ENCODE measurements around the gene RSL24D1. TPM values are rescaled to one million over a fixed set of nuclear protein-coding genes. Genes with fewer than 3 reads are reported as not detected.
A peak's percentile ranks its signal among the peaks of the same experiment; 100 is the strongest.

The RSL24D1 gene
- total RNA-seq, 1 experiment from 2014 or later = 149 TPM

DNA sequence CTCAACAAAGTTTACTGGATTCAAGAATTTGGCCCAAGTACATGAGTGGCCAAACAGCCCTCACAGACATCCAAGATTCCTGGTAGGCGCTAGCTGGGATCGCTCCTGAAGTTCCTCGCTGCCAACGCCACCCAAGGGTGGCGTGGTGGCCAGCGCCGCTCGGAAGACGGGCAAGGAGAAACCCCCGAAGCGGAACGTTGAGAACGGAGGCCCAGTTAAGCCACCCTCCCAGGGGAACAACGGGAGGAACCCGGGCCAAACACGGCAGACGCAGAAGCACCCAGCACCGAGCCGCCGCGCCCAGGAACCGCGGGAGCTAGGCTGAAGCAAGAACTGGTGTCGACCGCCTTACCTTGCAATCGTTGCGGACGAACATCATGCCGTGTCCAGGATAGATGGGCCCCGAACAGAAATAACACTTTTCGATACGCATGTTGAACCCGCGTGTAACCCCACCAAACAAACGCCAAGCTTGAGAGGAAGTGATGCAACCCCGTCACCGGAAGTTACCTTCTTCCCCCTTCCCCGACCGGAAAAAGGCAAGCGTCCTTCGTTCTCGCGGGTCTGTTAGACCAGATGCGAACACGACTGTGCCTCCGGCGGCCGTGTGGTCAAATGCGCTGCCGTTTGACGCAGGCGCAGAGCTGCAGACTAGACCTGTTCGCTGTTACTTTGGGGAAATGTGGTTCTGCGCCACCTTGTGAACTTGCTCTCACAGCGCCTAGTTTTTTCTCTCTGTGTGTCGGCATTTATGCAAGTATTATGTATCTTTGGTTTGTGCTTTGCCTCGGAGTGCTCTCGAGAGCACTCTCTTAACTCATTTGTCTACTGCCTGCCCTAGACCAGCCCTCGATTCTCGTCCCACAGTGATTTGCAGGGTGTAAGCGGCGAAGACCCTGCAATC is at the start of gene RSL24D1 (continued):
- TF ChIP-seq, protein P1, sequence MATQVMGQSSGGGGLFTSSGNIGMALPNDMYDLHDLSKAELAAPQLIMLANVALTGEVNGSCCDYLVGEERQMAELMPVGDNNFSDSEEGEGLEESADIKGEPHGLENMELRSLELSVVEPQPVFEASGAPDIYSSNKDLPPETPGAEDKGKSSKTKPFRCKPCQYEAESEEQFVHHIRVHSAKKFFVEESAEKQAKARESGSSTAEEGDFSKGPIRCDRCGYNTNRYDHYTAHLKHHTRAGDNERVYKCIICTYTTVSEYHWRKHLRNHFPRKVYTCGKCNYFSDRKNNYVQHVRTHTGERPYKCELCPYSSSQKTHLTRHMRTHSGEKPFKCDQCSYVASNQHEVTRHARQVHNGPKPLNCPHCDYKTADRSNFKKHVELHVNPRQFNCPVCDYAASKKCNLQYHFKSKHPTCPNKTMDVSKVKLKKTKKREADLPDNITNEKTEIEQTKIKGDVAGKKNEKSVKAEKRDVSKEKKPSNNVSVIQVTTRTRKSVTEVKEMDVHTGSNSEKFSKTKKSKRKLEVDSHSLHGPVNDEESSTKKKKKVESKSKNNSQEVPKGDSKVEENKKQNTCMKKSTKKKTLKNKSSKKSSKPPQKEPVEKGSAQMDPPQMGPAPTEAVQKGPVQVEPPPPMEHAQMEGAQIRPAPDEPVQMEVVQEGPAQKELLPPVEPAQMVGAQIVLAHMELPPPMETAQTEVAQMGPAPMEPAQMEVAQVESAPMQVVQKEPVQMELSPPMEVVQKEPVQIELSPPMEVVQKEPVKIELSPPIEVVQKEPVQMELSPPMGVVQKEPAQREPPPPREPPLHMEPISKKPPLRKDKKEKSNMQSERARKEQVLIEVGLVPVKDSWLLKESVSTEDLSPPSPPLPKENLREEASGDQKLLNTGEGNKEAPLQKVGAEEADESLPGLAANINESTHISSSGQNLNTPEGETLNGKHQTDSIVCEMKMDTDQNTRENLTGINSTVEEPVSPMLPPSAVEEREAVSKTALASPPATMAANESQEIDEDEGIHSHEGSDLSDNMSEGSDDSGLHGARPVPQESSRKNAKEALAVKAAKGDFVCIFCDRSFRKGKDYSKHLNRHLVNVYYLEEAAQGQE (IDR thresholded peaks at IDR 0.05; ENCODE audit: low read depth) = no peak
- TF ChIP-seq, protein P2, sequence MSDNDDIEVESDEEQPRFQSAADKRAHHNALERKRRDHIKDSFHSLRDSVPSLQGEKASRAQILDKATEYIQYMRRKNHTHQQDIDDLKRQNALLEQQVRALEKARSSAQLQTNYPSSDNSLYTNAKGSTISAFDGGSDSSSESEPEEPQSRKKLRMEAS (IDR thresholded peaks at IDR 0.05) = peak; percentile 93; the same call in 1 of the 2 replicates

DNA sequence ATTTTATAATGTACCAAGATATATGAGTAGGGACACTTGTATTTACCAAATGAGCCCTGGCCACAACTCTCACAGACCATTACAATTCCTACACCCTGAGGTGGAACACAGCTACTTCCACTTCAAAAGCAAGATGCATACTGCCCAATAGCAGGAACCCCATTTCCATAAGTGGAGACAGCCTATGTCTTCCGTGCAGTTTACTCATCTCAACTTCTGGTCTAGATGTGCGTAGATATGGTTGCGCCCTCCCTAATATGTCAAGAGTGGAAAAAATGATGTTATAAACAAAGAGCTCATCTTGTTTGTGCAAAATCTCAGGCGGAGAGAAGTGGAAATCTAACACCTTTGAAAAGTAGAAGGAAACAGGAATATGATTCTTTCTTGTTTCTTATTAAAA is 48.3 kb upstream of the RSL24D1 start:
- BruUV-seq (replicated peaks) = no TSS peak
- no peaks in the 10 kb centered on the region; a peak in 1 of 4 replicates for H3K9me3 ChIP-seq (ENCODE audit: control insufficient read depth in 1 of 2, insufficient read depth in 1 of 2, low read depth in 1 of 2, low read length in 2 of 2)
- RAD21 ChIA-PET (ENCODE audit: low non-redundant PET in 1 of 2, low total read pairs in 2 of 2, uncharacterized antibody in 2 of 2, unreplicated experiment in 2 of 2) = no interaction called here
- DNase-seq (ENCODE audit: low read depth, low spot score) (no peak), ATAC-seq (no peak)
- H3K79me2 ChIP-seq (ENCODE audit: insufficient read depth, low read length) = no peaks in the 10 kb centered on the region
- H3K9me2 ChIP-seq (ENCODE audit: insufficient read depth) = no peaks in the 10 kb centered on the region
- no peak overlapping the region for H3K9ac ChIP-seq (ENCODE audit: low read length)
- no peak overlapping the region for H3K4me2 ChIP-seq (ENCODE audit: low read length)
- no peak for TF ChIP-seq ZFX (IDR thresholded peaks at IDR 0.05)
- TF ChIP-seq SP1 (IDR thresholded peaks at IDR 0.05; ENCODE audit: low read depth) = no peak
- no peak for TF ChIP-seq FOSL1 (IDR thresholded peaks at IDR 0.05; ENCODE audit: low read depth)
- TF ChIP-seq POLR2AphosphoS5 (IDR thresholded peaks at IDR 0.05; ENCODE audit: low read depth, low read length) = no peak
- no peak for TF ChIP-seq ELF1 (IDR thresholded peaks at IDR 0.05; ENCODE audit: borderline replicate concordance, low read depth)
- TF ChIP-seq TCF7L2 (IDR thresholded peaks at IDR 0.05; ENCODE audit: borderline replicate concordance, extremely low read depth, insufficient read depth, insufficient read length) = no peak
- TF ChIP-seq EZH2 (IDR thresholded peaks at IDR 0.05) = no peak
- TF ChIP-seq, protein P3, sequence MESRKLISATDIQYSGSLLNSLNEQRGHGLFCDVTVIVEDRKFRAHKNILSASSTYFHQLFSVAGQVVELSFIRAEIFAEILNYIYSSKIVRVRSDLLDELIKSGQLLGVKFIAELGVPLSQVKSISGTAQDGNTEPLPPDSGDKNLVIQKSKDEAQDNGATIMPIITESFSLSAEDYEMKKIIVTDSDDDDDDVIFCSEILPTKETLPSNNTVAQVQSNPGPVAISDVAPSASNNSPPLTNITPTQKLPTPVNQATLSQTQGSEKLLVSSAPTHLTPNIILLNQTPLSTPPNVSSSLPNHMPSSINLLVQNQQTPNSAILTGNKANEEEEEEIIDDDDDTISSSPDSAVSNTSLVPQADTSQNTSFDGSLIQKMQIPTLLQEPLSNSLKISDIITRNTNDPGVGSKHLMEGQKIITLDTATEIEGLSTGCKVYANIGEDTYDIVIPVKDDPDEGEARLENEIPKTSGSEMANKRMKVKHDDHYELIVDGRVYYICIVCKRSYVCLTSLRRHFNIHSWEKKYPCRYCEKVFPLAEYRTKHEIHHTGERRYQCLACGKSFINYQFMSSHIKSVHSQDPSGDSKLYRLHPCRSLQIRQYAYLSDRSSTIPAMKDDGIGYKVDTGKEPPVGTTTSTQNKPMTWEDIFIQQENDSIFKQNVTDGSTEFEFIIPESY (IDR thresholded peaks at IDR 0.05; ENCODE audit: extremely low read depth, insufficient replicate concordance, low read length) = no peak
- TF ChIP-seq CBX3 (IDR thresholded peaks at IDR 0.05; ENCODE audit: low read depth) = no peak
- no peak for TF ChIP-seq EGR1 (IDR thresholded peaks at IDR 0.05; ENCODE audit: low read depth)
- TF ChIP-seq SRF (IDR thresholded peaks at IDR 0.05; ENCODE audit: low read depth) = no peak
- TF ChIP-seq SIN3A (IDR thresholded peaks at IDR 0.05; ENCODE audit: low read depth) = no peak
- TF ChIP-seq, protein P4, sequence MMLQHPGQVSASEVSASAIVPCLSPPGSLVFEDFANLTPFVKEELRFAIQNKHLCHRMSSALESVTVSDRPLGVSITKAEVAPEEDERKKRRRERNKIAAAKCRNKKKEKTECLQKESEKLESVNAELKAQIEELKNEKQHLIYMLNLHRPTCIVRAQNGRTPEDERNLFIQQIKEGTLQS (IDR thresholded peaks at IDR 0.05) = no peak
- no peak for TF ChIP-seq ZNF274 (IDR thresholded peaks at IDR 0.05; ENCODE audit: low read depth, low read length)
- TF ChIP-seq EZH2phosphoT487 (IDR thresholded peaks at IDR 0.05; ENCODE audit: borderline replicate concordance) = no peak
- TF ChIP-seq JUND (IDR thresholded peaks at IDR 0.05) = no peak
- no peak for TF ChIP-seq RAD21 (IDR thresholded peaks at IDR 0.05; ENCODE audit: low read depth)
- no peaks in the 10 kb centered on the region for H3K36me3 ChIP-seq (ENCODE audit: control insufficient read depth in 1 of 2, insufficient read depth in 2 of 2, low read length in 2 of 2)
- POLR2A ChIA-PET = no interaction called here
- no peaks in the 10 kb centered on the region for H3K4me1 ChIP-seq (ENCODE audit: control insufficient read depth in 1 of 2, insufficient read depth in 2 of 2, low read length in 2 of 2)
- H4K20me1 ChIP-seq (ENCODE audit: insufficient read depth) = no peaks in the 10 kb centered on the region
- no peaks in the 10 kb centered on the region for H3K27me3 ChIP-seq (ENCODE audit: insufficient read depth, low read length)
- CTCF ChIA-PET = no interaction called here
- H3K4me3 ChIP-seq (replicated peaks in 1 of 2; ENCODE audit: low read depth in 1 of 2, low read length in 2 of 2) = no peak overlapping the region
- H3K27ac ChIP-seq (ENCODE audit: low read depth, low read length) = no peak overlapping the region
- intact Hi-C loops (cut with micrococcal nuclease) = no loop called here
- H2AFZ ChIP-seq (ENCODE audit: low read depth, low read length, poor library complexity, severe bottlenecking) = no peak overlapping the region
